GM19468 (cell line): Measurements from ENCODE around the gene ESRRB.

Experiments used
- ATAC-seq: cut with Tn5 transposase; IDR thresholded peaks from one replicate; pipeline ENCODE4 v1.9.1; 2021; ENCODE audit warnings: mild to moderate bottlenecking, moderate library complexity, moderate number of reproducible peaks; ENCODE audit not compliant: unreplicated experiment; ENCODE audit errors: extremely low read depth

The ESRRB gene

DNA sequence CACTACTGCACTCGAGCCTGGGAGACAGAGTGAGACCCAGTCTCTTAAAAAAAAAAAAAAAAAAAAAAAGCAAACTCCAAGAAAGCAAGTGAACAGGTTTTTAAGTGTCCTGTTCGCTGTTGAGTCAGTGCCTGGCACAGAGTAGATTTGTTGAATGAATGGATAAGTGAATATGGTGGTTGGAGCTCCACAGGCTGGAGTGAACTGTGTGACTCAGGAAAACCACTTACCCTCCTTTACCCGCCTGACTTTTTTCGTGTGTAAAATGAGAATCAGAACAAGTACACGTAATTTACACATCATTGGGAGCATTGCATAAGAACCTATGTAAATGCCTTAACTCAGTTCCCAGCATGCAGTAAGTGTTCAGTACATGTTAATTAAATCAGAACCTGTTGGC lies 24.0 kb upstream of the ESRRB start:
- no peak for ATAC-seq

- no peak for ATAC-seq
Measured at GRCh38 chr14:76352639-76353281, 23.2 kb upstream of the ESRRB start.

GRCh38 chr14:76354310-76354709 lies 21.6 kb upstream of the ESRRB start:
- no peak for ATAC-seq

DNA sequence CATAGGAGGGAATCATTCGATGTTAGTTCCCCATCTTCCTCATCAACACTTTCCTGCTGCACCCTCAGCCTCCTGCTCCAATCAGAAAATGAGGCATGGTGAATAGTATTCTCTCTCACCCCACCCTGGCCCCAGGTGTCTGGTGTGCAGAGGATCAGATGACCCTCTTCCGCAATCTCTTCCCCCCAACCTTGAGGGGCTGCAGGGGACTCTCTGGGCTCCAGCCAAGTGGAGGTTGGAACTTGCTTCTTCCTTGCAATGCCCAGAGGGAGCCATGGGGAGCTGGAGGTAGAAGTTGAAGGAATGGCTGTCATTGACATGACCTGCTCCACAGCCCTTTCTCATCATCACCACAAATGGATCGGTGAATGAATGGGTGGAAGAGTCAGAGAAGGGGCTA lies 20.2 kb upstream of the ESRRB start:
- ATAC-seq = no peak

- ATAC-seq = no peak
Measured at GRCh38 chr14:76371066-76371465, 4.9 kb upstream of the ESRRB start.

DNA sequence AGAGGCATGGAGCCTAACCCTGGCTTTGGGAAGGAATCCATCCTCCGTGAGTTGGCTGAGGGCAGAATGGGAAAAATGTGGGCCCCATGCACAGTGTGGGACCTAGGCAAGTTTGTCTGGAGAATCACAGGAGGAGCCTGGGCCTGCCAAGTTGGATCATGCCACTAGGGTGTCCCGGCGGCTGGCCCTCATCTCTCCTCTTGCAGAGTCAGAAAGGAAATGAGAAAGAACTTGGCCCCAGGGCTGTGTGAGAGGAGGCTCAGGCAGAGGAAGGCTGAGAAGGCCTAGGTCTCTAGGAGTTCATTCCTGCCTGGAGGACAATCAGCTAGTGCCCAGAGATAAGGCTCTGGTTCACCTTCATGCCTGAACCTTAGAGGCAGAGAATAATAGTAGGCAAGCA lies 2.5 kb upstream of the ESRRB start:
- no peak for ATAC-seq

- ATAC-seq = no peak
Measured at GRCh38 chr14:76375484-76375883, 453 bp upstream of the ESRRB start.

DNA sequence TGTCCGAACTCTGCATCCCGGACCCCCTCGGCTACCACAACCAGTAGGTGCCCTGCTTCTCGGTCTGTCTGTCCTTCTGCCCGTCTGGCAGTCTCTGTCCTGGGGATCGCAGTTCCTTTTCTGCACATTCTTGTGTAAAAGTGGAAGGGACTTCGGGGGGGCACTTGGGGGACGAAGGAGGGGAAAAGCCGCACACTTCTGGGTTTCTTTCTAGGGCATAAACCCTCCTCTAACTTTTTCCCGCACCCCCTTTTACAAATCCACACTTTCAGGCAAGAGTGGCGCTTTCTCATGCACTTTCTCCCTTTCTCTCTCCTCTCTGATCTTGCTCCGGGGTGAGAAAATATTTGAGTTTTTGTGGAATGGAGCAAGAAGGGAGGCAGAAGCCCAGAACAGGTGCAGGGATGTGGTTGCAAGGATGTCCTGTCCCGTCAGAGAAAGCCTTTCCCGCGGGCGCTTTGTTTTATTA lies 506 bp downstream of the ESRRB start:
- ATAC-seq = no peak

GRCh38 chr14:76376878-76377734 lies 1.2 kb downstream of the ESRRB start:
- no peak for ATAC-seq

- ATAC-seq = no peak
Measured at GRCh38 chr14:76377735-76378074, 1.8 kb downstream of the ESRRB start.

DNA sequence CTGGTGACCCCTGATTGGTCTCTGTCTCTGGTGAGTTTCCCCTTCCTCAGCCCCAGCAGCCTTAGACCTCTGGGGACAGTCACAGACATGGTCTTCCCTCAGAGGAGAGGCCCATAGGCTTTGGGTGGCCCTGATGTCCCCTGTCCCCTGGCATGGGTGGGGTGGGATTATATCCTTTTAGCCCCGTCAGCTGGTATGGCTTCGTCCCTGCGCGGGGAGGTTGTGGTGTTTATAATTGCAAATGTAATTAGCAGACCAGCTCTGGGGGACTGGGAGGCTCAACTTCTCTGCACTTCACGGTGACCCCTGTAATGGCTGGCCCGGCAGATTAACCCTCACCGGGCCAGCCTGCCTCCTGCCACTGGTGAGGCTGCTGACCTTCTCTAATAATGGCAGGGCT lies 5.1 kb downstream of the ESRRB start:
- no peak for ATAC-seq

DNA sequence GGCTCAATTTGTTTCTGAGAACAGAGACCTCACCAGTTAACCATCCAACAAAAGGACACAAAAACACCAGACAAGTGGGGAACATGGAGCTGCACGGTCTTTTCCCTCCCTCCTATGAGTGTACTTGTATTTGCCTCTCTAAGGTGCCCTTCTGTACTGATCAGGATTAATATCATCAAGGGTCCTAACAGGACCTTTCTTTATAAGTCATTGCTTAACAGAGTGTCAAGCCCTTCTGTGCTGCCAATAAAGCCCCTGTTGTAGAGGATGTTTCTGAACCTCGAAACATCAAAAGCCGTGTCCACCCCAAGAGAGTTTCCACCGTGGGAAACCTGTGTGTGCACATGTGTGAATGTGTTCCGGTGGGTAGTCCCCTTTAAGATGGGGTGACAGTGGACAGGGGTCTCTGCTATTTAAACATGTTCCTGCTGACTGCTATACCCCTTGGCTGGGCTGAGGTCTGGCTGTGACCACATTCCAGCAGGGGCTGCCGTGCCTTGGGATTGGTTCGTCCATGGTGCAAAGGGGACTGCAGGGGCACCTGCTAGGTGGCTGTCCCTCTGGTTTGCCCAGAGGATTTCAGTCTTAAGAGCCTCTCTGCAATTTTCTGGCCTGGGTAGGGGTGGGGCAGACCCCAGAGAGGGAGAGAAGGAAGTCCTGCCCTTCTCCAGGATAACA lies 6.0 kb downstream of the ESRRB start:
- no peak for ATAC-seq

DNA sequence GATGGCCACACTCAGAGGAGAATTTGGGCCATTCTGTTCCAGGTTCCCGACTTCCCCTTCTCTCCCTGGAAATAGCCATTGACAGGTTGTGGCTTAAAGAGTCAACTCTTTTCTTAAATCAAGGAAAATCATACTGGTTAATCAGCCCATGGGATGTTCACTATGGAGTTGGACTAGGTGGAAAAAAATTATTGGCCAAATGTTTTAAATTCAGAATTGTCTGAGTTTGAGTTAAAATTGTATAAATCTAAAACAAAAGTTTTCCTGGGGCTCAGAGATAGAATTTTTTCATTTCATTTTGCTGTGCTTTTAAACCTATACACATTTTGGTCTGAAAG lies 6.5 kb downstream of the ESRRB start:
- no peak for ATAC-seq

DNA sequence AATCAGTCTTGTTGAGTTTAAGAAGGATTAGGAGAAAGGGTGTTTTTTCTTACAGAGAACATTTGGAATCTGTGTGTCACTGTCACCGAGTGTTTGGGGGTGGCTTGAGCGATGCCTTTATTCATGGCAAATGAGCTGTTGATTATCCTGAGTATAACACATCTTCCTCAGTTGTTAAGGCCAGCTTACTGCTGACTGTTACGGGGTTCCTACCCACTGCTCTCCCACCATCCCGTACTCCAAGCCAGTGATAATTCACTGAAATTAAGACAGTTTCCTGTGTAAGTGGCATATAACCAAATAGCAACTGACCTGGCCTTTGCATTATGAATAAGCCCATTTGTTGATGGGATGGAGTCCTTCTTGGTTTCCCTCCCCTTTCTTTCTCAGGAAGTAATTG lies 9.5 kb downstream of the ESRRB start:
- ATAC-seq = no peak

DNA sequence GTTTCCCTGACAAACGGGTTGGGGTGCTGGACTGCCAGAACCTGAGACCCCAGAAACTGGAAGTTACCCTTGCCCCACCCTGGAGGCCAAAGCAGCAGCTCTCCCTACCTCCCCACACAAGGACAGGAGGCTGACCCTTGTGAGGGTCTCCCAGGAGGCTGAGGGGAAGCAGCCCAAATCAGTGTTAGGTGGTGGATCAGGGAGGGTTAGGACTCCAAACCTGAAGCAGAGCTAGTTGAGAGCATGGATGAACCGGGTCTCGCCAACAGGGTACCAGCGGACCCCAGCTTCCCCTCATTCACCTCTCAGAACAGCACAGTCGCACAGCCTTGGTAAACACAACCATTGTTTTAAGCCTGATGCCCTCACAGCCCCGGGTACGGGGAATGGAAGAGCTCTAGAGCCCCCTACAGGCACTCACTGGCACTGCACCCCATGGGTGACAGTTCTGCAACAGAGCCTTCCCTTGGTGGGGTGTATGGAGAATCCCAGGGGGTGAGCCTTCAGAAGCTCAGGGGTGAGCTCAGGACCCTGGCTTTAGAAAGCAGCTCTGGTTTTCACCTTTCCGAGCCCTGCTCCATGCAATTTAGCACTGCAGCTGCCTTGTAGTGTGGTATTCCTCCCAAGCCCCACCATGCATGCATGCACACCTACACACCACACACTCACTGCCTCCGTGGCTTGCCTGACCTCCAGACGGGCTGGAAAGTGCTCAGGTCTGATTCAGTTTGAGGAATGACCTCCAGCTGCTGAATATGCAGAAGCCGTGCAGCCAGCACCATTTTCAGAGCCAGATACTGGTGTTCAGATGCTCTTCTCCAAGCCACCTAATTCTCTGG lies 11.2 kb downstream of the ESRRB start:
- no peak for ATAC-seq

- no peak for ATAC-seq
Measured at GRCh38 chr14:76389841-76390240, 13.9 kb downstream of the ESRRB start.

GRCh38 chr14:76390621-76391020 lies 14.7 kb downstream of the ESRRB start:
- no peak for ATAC-seq

GRCh38 chr14:76391981-76392690 lies 16.2 kb downstream of the ESRRB start:
- ATAC-seq = no peak

DNA sequence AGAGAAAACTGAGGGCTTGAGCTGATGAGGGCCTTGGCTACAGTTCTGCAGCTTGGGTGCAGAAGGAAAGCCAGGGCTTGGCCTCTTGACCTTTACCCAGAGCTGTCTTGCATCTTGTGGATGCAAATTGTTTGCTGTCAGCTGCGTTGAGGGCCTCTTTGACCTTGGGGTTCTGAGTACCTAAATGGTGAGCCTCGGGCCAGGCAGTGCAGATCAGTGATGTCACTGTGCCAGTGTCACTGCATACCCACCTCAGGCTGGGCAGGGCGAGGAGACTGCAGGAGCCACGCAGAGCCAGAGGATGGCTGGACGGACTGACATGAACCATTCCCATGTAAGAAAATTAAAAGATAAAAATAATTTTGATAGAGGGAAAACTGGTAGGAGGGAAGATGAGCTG lies 18.6 kb downstream of the ESRRB start:
- no peak for ATAC-seq

GRCh38 chr14:76395161-76395560 lies 19.2 kb downstream of the ESRRB start:
- no peak for ATAC-seq
